ENCODE measurements around the gene NOS1. TPM values are rescaled to one million over a fixed set of nuclear protein-coding genes. Genes with fewer than 3 reads are reported as not detected.

Gene NOS1
- total and polyA plus RNA-seq, 2 donors (not counting 3 experiments of a cell fraction or from before 2014, with no cell fraction given): not detected

GRCh38 chr12:117168976-117169375 is 192.4 kb downstream of the NOS1 start:
- Histone ChIP-seq H3K4me1 (ENCODE audit: control insufficient read depth, extremely low read depth, insufficient read depth, low read length) (no peaks in the 10 kb centered on the region), H3K9ac (replicated peaks; ENCODE audit: extremely low read depth, insufficient read depth, low read length) (no peak overlapping the region), H3K79me2 (ENCODE audit: control insufficient read depth, insufficient read depth, low read length) (no peaks in the 10 kb centered on the region), H3K4me2 (ENCODE audit: insufficient read depth, low read length) (no peak overlapping the region), H3K27me3 (ENCODE audit: control insufficient read depth in 2 of 2, insufficient read depth in 2 of 2, low read length in 2 of 2) (no peaks in the 10 kb centered on the region), H3K4me3 (replicated peaks in 1 of 3; ENCODE audit: insufficient read depth in 1 of 3, low read depth in 1 of 3, low read length in 3 of 3) (no peak overlapping the region), H4K20me1 (replicated peaks; ENCODE audit: control insufficient read depth, extremely low read depth, insufficient read depth, low read length) (no peaks in the 10 kb centered on the region), H2AFZ (ENCODE audit: low read depth, low read length) (no peak overlapping the region), H3K36me3 (ENCODE audit: control insufficient read depth in 2 of 2, extremely low read depth in 1 of 2, insufficient read depth in 2 of 2, low read length in 2 of 2) (peaks cover 18 to 31% of the 10 kb centered on the region in 2 experiments), H3K27ac (ENCODE audit: insufficient read depth, low read depth, low read length) (no peak overlapping the region), H3K9me3 (replicated peaks; ENCODE audit: control insufficient read depth, insufficient read depth, low read length) (no peaks in the 10 kb centered on the region), H3K9me1 (replicated peaks; ENCODE audit: control insufficient read depth, extremely low read depth, insufficient read depth, low read length) (no peaks in the 10 kb centered on the region)
- FAIRE-seq (no peak), DNase-seq (ENCODE audit: low read depth, low spot score) (no peak)
- intact Hi-C loops (cut with micrococcal nuclease): no loop called here
- dilution Hi-C loops (cut with MboI; ENCODE audit: extremely low pct_ligation_motif_present, low sequenced_read_pairs): no loop called here
- POLR2A ChIA-PET: interaction anchor here (0.7 kb wide), 1 partner anchor 106 kb away, joined by 3 read pairs; no protein-coding TSS in a partner anchor
- TF ChIP-seq MAX (IDR thresholded peaks at IDR 0.05; ENCODE audit: insufficient read depth, insufficient read length) (no peak), MYC (IDR thresholded peaks at IDR 0.05; ENCODE audit: low read depth, low read length) (no peak), POLR2A (IDR thresholded peaks at IDR 0.05; ENCODE audit: low read depth, low read length) (no peak), EZH2 (IDR thresholded peaks at IDR 0.05; ENCODE audit: borderline replicate concordance, low read depth, low read length, severe bottlenecking) (no peak), GATA2 (IDR thresholded peaks at IDR 0.05; ENCODE audit: insufficient read depth, insufficient read length, low read depth, low read length) (no peak), JUN (IDR thresholded peaks at IDR 0.05; ENCODE audit: borderline replicate concordance, insufficient read depth, insufficient read length, low read depth) (no peak), FOS (IDR thresholded peaks at IDR 0.05; ENCODE audit: borderline replicate concordance, insufficient read depth, low read length) (no peak), POLR2AphosphoS5 (IDR thresholded peaks at IDR 0.05; ENCODE audit: insufficient read depth, low read depth, low read length) (no peak), CTCF (IDR thresholded peaks at IDR 0.05; ENCODE audit: extremely low read depth in 1 of 2, insufficient read depth in 1 of 2, low read depth in 1 of 2, low read length in 2 of 2) (no peak)
- CTCF ChIA-PET: no interaction called here
- BruUV-seq (replicated peaks): no TSS peak

Data from endothelial cell of umbilical vein (primary cell).